ENCODE data around the gene COL24A1.
"Not testable (repeated sequence)": the region's sequence is repeated elsewhere in the genome, so short reads cannot be mapped to it uniquely, and the experiment has no call there.

COL24A1 gene

DNA sequence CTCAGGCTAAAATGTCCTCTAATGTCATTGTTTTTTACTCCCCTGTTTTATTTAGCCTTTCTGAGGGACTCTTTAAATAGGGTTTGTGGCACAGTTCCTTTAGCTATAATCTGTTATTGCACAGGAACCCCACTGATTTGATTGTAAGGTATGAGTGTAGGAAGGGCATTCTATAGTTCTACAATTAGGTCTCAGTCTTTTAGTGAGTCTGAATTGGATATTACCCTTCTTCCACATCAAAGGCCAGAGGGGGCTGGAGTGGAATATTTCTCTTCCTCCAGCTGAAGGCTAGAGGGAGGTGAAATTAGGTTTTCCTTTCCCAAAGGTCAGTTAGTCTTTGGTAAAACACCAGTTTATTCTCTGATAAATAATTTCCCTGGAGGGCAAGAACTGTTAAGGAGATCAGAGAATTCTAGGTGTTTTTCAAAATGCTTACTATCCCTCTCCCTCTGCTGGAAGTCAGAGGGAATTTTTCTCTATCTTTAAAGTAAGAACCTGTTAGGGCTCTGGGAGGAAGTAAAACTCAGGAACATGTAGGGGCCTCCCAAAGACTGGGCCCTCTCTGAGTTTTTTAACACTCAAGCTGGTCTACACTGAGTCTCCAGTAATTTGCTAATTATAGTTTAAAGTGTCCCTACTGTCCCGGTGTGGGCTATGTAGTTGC lies 272.1 kb downstream of the COL24A1 start:
- no peak for DNase-seq

DNA sequence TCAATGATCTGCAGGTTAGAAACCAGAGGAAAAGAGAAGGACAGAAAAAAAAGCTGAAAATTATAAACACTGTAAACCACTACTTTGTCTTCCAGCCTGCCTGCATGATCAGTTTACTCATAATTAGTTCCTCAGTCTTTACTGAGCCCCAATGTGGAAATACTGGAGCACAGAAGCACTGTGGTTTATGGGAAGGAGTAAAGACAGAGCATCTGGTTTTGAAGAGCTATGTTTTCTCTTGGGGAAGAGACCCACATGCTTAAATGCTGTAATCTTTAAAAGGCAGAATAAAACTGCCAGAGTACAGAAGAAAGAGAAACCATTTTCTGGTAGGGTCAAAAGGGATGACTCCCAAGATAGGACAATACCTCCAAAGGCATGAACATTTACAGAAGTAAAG lies 289.4 kb downstream of the COL24A1 start:
- DNase-seq, result no peak

DNA sequence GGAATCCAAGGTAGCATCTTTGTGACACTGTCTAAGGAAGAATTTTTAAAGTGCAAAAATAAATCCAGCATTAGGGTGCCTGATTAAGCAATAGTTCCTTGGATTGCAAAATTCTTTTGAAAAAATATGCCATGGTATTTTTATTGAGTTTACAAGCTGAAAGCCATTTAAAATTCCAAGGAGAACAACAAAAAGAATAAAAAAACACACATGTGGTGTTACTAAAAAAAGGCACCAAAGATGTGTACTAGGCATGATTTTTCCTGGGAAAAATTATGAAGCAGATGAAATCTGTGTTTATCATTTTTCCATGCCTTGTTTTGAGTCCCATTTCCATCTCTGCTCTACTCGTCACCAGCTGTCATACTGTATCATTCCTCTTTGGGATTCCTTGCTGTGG lies 291.4 kb downstream of the COL24A1 start:
- no peak for DNase-seq

DNA sequence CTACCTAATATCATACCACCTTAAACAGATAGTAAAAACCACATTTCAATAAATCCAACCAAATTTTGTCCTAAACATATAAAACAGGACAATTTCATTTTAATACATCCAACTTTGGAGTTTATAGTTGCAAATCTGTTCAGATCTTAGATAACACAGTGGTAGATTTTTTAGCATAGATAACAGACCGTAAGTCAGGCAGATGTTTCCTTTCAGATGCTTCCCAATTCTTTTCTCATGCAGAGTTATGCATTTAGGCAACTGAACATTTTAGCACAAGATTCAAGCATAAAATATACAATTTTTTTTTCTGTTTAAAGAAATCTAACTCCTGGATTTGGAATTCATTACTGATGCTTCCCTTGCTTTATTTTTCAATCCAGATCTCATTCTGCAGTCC lies 291.8 kb downstream of the COL24A1 start:
- DNase-seq, result no peak

DNA sequence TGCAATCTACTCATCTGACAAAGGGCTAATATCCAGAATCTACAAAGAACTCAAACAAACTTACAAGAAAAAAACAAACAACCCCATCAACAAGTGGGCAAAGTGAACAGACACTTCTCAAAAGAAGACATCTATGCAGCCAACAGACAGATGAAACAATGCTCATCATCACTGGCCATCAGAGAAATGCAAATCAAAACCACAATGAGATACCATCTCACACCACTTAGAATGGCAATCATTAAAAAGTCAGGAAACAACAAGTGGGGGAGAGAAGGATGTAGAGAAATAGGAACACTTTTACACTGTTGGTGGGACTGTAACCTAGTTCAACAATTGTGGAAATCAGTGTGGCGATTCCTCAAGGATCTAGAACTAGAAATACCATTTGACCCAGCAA lies 292.9 kb downstream of the COL24A1 start:
- not testable (repeated sequence) for DNase-seq

DNA sequence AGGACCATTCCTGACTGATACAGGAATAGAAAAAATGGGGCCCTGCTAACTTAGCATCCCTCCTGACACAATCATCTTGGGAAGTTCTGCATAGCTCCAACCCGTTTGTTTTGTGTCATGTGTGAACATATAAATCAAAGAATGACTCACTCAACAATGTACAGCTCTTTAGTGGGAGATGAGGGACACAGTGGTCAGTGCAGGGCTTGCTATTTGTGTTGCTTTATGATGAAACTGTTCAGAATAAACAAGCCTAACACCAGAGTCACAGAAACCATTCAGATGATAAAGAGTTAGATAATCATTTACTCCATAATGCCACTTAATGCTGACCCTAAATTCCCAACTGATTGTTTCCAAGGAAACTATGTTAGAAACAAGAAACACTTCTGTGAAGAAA lies 294.1 kb downstream of the COL24A1 start:
- no peak for DNase-seq

DNA sequence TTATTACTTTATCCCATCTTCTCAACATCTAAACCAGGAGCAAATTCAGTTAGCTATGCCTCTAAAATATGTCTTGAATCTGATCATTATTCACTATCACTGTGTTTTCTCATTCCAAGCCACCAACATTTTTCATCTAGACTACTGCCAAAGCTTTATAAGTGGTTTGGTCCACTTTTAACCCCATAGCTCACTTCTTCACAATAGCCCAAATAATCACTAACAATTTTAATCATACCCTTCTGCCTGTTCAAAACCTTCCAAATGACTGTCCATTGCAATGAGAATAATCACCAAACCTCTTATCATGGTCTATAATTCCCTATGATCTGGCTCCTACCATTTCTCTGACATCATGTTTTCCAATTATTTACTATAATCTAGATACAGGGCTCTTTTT lies 298.6 kb downstream of the COL24A1 start:
- DNase-seq, result no peak

DNA sequence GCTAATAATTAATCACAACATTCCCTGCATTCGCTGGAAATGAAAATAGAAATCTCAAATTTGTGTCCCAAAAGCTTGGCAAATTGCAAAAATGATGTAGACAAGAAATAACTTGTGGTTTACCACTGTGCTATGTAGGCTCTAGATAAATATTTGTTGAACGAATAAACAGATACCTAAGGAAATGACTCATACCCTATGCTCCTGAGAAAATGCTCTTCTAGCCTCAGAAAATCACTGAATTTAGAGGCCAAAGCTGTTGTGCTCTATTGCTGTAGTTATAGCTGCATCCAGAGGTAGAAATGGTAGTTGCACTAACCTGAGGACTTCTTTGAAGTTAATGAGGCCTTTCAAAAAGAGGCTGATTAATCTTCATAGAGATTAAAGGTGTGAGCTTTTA lies 306.3 kb downstream of the COL24A1 start:
- DNase-seq, result no peak

DNA sequence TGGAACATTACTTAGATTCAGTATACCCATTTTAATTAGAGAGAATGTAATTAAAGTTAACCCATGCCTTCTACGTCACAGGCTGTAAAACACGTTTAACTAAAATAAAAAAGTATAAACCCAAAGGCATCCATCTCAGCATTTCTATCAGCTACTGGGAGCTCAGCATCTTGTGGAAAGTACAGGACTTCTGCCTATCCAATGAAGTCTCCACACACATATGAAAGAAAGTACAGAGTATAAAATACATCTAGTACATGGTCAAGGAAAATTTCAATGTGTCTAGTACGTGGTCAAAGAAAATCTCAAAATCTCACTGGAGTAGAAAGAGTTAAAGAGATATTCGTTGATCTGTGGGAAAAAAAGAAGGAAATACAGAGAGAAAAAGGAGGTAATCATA lies 306.9 kb downstream of the COL24A1 start:
- DNase-seq, result no peak

DNA sequence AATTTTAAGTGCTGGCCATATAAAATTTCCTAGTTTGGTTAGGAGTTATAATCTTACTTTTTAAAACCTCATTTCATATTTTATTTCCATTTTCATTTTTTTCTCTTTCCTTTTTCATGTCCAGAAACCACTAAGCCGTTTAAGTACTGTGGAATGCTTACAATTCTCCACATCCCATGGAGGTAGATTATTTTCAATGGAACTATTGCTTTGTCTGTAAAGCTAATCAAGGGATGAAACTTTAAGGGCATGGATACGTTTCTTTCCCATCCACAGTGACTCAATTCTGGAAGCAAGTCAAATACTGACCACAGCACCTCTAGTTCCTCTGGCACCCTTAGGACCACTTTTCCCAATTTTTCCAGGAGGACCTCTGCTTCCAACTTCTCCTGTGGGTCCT lies 309.2 kb downstream of the COL24A1 start:
- DNase-seq, result no peak

DNA sequence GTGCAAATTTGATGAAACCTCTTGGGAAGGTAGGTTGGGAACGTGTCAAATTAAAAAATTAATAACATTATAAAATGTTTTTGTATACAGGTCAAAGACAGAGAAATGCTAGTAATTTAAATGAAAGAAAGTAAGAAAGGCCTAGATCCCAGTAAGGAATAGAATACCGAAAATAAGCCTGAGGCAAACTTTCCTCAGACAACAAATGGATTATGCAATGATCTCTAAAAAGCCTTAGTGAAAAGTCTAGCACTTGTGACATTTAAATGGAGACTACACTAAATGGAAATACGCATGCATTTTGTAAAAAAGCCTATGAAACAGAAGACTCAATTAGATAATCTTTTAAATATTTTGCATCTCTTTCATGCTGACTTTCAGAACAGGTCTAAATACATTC lies 309.9 kb downstream of the COL24A1 start:
- no peak for DNase-seq

DNA sequence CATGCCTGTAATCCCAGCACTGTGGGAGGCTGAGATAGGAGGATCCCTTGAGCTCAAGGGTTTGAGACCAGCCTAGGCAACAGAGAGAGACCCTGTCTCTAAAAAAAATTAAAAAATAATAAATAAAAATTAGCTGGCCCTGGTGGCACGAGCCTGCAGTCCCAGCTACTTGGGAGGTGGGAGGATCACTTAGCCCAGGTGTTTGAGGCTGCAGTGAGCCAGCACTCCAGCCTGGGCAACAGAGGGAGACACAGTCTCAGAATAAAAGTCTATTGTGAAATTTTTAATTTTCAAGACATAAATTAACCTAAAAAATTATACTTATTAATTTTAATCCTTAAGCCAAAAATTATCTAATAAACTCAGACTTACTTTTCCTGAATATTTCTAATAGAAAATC lies 317.1 kb downstream of the COL24A1 start:
- DNase-seq, result no peak

DNA sequence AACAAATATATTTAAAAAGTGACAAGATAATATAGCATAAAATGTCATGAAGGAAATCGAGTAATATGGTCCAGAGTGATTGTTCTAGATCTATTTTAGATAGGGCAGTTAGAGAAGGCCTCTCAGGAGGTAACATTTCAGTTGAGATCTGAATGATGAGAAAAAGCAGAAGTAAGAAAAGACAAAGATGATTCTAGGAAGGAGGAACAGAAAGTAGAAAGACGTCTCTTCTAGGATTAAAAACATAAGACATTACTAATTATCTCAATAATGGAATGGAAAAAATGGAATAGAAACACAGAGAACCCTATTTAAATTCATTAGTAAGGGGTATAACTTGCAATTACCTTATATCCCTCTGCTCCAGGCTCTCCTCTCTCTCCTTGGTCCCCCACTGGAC lies 318.3 kb downstream of the COL24A1 start:
- no peak for DNase-seq

DNA sequence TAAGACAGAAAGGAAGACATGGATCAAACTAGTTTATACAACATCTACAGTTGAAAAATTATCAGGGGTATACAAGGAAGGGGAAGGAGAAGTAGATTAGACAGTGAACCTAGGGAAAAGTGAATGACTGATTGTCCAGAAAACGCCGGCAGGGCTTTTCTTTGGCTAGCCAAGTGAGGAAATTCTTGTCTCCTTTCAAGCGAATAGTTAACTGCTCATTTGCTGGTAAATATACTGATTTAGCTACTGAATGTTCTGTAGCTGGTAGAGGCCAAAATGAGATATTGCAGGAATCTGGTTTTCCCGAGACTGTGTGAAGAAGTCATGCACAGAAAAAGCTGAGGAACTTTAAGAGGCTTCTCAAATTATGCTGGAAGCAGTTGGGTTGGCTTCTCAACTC lies 319.8 kb downstream of the COL24A1 start:
- DNase-seq, result no peak

DNA sequence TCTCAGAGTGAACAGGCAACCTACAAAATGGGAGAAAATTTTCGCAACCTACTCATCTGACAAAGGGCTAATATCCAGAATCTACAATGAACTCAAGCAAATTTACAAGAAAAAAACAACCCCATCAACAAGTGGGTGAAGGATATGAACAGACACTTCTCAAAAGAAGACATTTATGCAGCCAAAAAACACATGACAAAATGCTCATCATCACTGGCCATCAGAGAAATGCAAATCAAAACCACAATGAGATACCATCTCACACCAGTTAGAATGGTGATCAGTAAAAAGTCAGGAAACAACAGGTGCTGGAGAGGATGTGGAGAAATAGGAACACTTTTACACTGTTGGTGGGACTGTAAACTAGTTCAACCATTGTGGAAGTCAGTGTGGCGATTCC lies 323.4 kb downstream of the COL24A1 start:
- not testable (repeated sequence) for DNase-seq

DNA sequence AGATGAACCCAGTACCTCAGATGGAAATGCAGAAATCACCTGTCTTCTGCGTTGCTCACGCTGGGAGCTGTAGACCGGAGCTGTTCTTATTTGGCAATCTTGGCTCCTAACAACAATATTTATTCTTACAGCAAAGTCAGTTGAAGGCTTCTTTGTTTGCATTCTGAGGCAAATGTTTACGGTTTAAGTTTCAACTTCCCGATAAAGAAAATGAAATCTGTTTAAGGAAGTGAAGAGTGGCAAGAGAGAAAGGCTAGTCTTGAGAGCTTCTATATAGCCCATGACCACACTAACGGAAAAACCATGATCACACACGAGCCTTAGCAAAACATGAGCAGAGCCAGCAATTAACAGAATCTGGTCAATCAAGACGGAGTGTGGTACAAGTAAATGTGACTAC lies 325.7 kb downstream of the COL24A1 start:
- DNase-seq, result no peak

DNA sequence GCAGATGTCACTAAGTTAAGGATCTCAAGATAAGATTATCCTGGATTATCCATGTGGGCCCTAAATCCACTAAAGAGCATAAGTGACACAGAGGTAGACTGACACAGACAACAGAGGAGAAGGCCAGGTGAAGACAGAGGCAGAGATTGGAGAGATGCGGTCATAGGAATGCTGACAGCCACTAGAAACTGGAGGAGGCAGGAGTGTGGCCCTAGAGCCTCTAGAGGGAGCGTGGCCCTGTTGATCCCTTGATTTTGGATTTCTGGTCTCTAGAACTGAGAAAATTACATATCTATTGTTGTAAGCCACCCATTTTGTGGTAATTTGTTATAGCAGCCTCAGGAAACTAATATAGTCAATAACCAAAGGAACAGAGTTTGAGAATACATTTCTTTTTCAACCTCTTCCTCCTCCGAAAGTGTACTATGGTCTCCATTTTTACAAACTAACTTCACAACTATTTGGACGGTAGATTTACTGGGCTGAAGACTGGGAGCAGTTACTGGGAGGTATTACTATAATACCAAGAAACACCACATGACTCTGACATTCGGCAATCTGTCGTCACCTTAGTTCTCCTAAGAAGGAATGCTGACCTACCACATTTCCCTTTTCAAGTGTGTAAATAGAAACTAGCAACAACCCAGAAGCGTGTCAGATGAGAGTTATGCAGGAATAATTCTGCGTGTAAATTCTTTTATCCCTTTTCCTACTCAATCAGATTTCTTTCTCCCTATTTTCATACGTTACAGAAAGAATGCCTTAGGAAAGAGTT lies 332.3 kb downstream of the COL24A1 start:
- DNase-seq, result no peak

DNA sequence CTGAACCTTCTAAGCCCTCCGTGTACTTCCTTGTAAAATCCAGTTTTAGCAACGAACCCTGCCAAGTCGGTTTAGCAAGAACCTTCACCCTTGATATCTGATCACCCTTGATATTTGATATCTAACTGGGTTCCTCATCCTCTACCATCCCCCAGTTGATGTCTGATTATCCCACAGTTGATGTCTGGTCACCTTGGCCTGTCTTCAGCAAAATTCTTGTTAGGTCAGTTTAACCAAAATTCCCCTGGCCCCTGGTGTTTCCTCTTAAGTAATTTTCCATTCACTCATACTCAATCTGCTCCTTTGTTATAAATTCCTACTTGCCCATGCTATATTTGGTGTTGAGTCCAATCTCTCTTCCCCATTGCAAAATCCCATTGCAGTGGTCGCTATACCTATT lies 333.9 kb downstream of the COL24A1 start:
- no peak for DNase-seq

DNA sequence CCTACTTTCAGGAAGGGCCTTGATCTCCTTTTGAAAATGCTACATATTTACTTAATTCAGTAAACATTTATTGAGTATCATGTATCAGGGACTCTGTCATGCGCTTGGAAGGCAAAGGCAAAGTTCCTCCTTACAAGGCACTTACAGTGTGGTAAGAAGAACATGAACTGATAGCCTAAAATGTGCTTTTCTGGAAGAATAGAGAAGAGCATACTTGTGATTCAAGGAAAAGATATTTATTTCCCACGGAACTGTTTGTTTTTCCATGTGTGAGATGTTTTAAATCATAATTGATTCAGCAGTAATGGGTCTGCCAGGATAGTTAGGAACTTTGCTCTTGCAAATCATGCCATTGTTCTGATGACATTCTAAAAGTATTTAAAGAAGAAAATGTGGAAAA lies 338.2 kb downstream of the COL24A1 start:
- no peak for DNase-seq

DNA sequence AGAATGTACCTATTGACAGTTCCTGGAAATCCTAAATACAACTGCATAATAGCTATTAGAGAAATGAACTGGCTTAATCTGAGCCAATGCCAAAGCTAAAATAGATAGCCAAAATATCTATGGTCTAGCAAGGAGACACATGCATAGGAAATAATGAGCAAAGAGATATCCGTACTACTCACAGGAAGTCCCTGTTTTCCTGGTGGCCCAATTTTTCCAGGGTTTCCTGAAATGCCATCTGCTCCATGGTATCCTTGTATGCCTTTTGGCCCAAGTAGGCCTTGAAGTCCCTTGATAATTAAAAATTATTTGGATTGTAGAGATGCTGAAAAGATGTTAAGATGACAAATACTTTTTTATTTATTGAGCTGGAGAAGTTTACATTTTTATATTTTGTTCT lies 340.0 kb downstream of the COL24A1 start:
- no peak for DNase-seq

DNA sequence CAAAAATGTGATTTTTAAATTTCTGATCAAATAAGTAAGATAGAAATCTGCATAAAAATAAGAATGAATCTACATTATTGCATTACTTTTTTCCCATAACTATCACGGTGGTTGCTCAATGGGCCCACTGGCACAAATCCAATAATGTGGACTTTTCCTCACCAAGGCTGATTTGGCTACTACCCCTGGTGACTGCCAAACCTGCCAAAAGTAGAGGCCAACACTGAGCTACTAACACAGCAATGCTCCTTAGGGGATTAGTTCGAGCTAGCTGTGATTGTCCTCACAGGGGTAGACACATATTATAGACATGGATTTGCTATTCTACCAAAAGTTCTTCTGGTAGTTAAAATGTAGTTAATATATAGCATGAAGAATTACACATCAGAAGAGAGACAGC lies 340.7 kb downstream of the COL24A1 start:
- DNase-seq, result no peak

DNA sequence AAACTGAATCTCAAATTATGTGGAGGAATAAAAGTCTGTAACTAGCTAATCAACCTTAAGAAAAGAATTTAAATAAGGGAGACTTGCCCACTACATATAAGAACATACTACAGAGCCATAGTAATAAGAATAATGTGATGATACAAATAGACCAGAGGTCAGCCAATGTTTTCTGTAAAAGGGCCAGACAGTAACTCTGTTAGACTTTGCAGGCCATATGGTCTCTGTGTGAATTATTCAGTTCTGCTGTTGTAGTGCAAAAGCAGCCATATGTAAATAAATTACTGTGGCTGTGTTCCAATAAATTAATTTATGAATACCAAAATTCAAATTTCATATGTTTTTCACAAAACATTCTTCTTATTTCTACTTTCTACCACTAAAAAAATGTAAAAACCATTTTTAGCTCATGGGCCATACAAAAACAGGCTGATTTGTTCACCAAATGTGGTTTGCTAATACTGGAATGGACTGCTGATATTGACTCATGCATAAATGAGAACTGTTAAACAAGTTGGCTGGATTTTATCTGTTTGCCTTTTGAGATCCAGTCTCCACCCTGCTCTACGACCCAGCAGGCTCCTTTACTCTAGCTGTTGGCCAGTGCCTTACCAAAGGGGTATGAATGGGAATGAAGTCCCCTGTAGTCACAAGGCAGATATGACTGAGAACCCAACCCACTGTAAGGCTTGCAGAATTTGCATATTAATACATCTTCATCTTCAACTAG lies 350.2 kb downstream of the COL24A1 start:
- DNase-seq, result no peak

DNA sequence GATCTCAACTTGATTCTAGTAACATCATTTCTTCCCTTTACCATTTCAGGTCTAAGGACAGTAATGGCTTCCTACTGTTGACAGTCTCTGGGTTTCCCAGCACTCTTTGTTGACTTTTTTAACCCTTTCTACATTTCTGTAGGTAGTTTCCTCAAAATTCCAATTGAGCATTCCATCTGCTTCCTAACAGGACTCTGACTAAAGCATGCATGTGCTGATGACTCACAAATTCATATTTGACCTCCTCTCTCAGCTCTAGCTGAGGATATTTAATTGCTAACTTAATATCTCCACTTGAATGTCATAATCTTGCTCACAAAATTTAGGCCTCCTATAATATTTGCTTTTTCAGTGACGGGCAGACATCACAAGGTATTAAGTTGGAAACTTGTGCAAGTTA lies 355.1 kb downstream of the COL24A1 start:
- no peak for DNase-seq

DNA sequence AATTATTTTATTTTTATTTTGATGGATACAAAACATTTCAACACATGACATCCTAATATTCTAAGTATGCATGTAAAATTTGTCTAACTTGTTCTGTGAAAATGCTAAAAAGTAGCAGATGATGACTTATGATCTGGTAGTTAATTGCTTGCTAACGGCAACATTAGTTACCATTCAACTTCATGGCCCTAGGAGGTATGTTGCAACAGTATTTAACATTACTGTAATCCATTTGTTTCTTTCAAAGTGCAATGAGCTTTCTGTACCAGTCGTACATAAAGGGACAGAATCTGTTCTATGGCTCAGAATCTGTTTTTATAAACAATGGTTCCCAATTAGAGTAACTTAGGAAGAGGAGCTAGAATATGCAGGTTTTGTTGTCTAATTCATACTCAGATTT lies 356.8 kb downstream of the COL24A1 start:
- DNase-seq, result no peak

Data from effector CD8-positive, alpha-beta T cell (primary cell).